ENCODE results near the gene SRCIN1. TPM values are rescaled to one million over a fixed set of nuclear protein-coding genes. Genes with fewer than 3 reads are reported as not detected.

Gene SRCIN1
- total and polyA plus RNA-seq, 9 donors, result 0.75 to 1.9 (median 1.3) TPM

- Histone ChIP-seq H3K4me3 (ENCODE audit: low read length) (no peak overlapping the region), H3K9me3 (replicated peaks; ENCODE audit: control insufficient read depth, low read depth, low read length) (no peaks in the 10 kb centered on the region), H3K4me1 (ENCODE audit: control insufficient read depth, insufficient read depth, low read length) (peaks cover under 1% of the 10 kb centered on the region), H3K27me3 (ENCODE audit: control insufficient read depth, insufficient read depth, low read length) (peaks cover 97% of the 10 kb centered on the region), H3K36me3 (ENCODE audit: control insufficient read depth, insufficient read depth, low read length) (no peaks in the 10 kb centered on the region), H3K27ac (ENCODE audit: low read length) (no peak overlapping the region)
- no peak for DNase-seq
- 20% methylated on average over 9 of the region's 14 CpGs for WGBS (ENCODE audit: insufficient coverage)
Observed at GRCh38 chr17:38564254-38564837, 41.4 kb downstream of the SRCIN1 start.

- peaks cover 8% of the 10 kb centered on the region for H3K4me1 ChIP-seq (ENCODE audit: control insufficient read depth, insufficient read depth, low read length)
- H3K36me3 ChIP-seq (ENCODE audit: control insufficient read depth, insufficient read depth, low read length), result no peaks in the 10 kb centered on the region
- no peaks in the 10 kb centered on the region for H3K9me3 ChIP-seq (replicated peaks; ENCODE audit: control insufficient read depth, low read depth, low read length)
- no peak for DNase-seq
- no peak overlapping the region for H3K4me3 ChIP-seq (ENCODE audit: low read length)
- WGBS (ENCODE audit: insufficient coverage), result 14% methylated on average over 50 of the region's 50 CpGs
- no peak overlapping the region for H3K27ac ChIP-seq (ENCODE audit: low read length)
- H3K27me3 ChIP-seq (ENCODE audit: control insufficient read depth, insufficient read depth, low read length), result peaks cover 97% of the 10 kb centered on the region
Observed at GRCh38 chr17:38563362-38564253, 42.1 kb downstream of the SRCIN1 start.

- H3K27ac ChIP-seq (ENCODE audit: low read length), result no peak overlapping the region
- no peak for DNase-seq
- H3K4me1 ChIP-seq (ENCODE audit: control insufficient read depth, insufficient read depth, low read length), result peaks cover 12% of the 10 kb centered on the region
- H3K9me3 ChIP-seq (replicated peaks; ENCODE audit: control insufficient read depth, low read depth, low read length), result no peaks in the 10 kb centered on the region
- no peaks in the 10 kb centered on the region for H3K36me3 ChIP-seq (ENCODE audit: control insufficient read depth, insufficient read depth, low read length)
- no CpG with 5 or more reads among the region's 16 CpGs for WGBS (ENCODE audit: insufficient coverage)
- no peak overlapping the region for H3K4me3 ChIP-seq (ENCODE audit: low read length)
- peaks cover 97% of the 10 kb centered on the region for H3K27me3 ChIP-seq (ENCODE audit: control insufficient read depth, insufficient read depth, low read length)
Observed at GRCh38 chr17:38562903-38563302, 42.8 kb downstream of the SRCIN1 start.

- H3K9me3 ChIP-seq (replicated peaks; ENCODE audit: control insufficient read depth, low read depth, low read length), result no peaks in the 10 kb centered on the region
- WGBS (ENCODE audit: insufficient coverage), result 4% methylated on average over 19 of the region's 23 CpGs
- H3K27ac ChIP-seq (ENCODE audit: low read length), result no peak overlapping the region
- H3K36me3 ChIP-seq (ENCODE audit: control insufficient read depth, insufficient read depth, low read length), result no peaks in the 10 kb centered on the region
- no peak for DNase-seq
- no peak overlapping the region for H3K4me3 ChIP-seq (ENCODE audit: low read length)
- peaks cover 96% of the 10 kb centered on the region for H3K27me3 ChIP-seq (ENCODE audit: control insufficient read depth, insufficient read depth, low read length)
- peaks cover 19% of the 10 kb centered on the region for H3K4me1 ChIP-seq (ENCODE audit: control insufficient read depth, insufficient read depth, low read length)
Observed at GRCh38 chr17:38562215-38562569, 43.6 kb downstream of the SRCIN1 start.

- Histone ChIP-seq H3K27me3 (ENCODE audit: control insufficient read depth, insufficient read depth, low read length) (peaks cover 93% of the 10 kb centered on the region), H3K36me3 (ENCODE audit: control insufficient read depth, insufficient read depth, low read length) (no peaks in the 10 kb centered on the region), H3K4me3 (ENCODE audit: low read length) (no peak overlapping the region), H3K27ac (ENCODE audit: low read length) (no peak overlapping the region), H3K4me1 (ENCODE audit: control insufficient read depth, insufficient read depth, low read length) (peaks cover 20% of the 10 kb centered on the region), H3K9me3 (replicated peaks; ENCODE audit: control insufficient read depth, low read depth, low read length) (no peaks in the 10 kb centered on the region)
- DNase-seq, result no peak
- 11% methylated on average over 105 of the region's 105 CpGs for WGBS (ENCODE audit: insufficient coverage)
Observed at GRCh38 chr17:38561416-38562214, 44.1 kb downstream of the SRCIN1 start.

- Histone ChIP-seq H3K4me1 (ENCODE audit: control insufficient read depth, insufficient read depth, low read length) (peaks cover 20% of the 10 kb centered on the region), H3K9me3 (replicated peaks; ENCODE audit: control insufficient read depth, low read depth, low read length) (no peaks in the 10 kb centered on the region), H3K27me3 (ENCODE audit: control insufficient read depth, insufficient read depth, low read length) (peaks cover 84% of the 10 kb centered on the region), H3K4me3 (ENCODE audit: low read length) (no peak overlapping the region), H3K27ac (ENCODE audit: low read length) (no peak overlapping the region), H3K36me3 (ENCODE audit: control insufficient read depth, insufficient read depth, low read length) (no peaks in the 10 kb centered on the region)
- peak; percentile 49 for DNase-seq
- 32% methylated on average over 11 of the region's 15 CpGs for WGBS (ENCODE audit: insufficient coverage)
Observed at GRCh38 chr17:38560503-38561318, 45.0 kb downstream of the SRCIN1 start.

GRCh38 chr17:38559880-38560230 is 45.9 kb downstream of the SRCIN1 start:
- no peak for DNase-seq
- H3K4me3 ChIP-seq (ENCODE audit: low read length), result no peak overlapping the region
- no peak overlapping the region for H3K27ac ChIP-seq (ENCODE audit: low read length)
- H3K9me3 ChIP-seq (replicated peaks; ENCODE audit: control insufficient read depth, low read depth, low read length), result no peaks in the 10 kb centered on the region
- 41% methylated on average over 2 of the region's 6 CpGs for WGBS (ENCODE audit: insufficient coverage)
- H3K27me3 ChIP-seq (ENCODE audit: control insufficient read depth, insufficient read depth, low read length), result peaks cover 78% of the 10 kb centered on the region
- H3K36me3 ChIP-seq (ENCODE audit: control insufficient read depth, insufficient read depth, low read length), result no peaks in the 10 kb centered on the region
- peaks cover 20% of the 10 kb centered on the region for H3K4me1 ChIP-seq (ENCODE audit: control insufficient read depth, insufficient read depth, low read length)

- no peak overlapping the region for H3K27ac ChIP-seq (ENCODE audit: low read length)
- peak; percentile 67 for DNase-seq
- peaks cover 21% of the 10 kb centered on the region for H3K4me1 ChIP-seq (ENCODE audit: control insufficient read depth, insufficient read depth, low read length)
- H3K36me3 ChIP-seq (ENCODE audit: control insufficient read depth, insufficient read depth, low read length), result no peaks in the 10 kb centered on the region
- no peak overlapping the region for H3K4me3 ChIP-seq (ENCODE audit: low read length)
- H3K27me3 ChIP-seq (ENCODE audit: control insufficient read depth, insufficient read depth, low read length), result peaks cover 72% of the 10 kb centered on the region
- H3K9me3 ChIP-seq (replicated peaks; ENCODE audit: control insufficient read depth, low read depth, low read length), result no peaks in the 10 kb centered on the region
- WGBS (ENCODE audit: insufficient coverage), result 4% methylated on average over 34 of the region's 44 CpGs
Observed at GRCh38 chr17:38559051-38559879, 46.5 kb downstream of the SRCIN1 start.

GRCh38 chr17:38558728-38559050 is 47.1 kb downstream of the SRCIN1 start:
- no peak for DNase-seq
- Histone ChIP-seq H3K4me1 (ENCODE audit: control insufficient read depth, insufficient read depth, low read length) (peaks cover 22% of the 10 kb centered on the region), H3K4me3 (ENCODE audit: low read length) (peak overlapping the region; percentile 32), H3K9me3 (replicated peaks; ENCODE audit: control insufficient read depth, low read depth, low read length) (no peaks in the 10 kb centered on the region), H3K36me3 (ENCODE audit: control insufficient read depth, insufficient read depth, low read length) (no peaks in the 10 kb centered on the region), H3K27ac (ENCODE audit: low read length) (no peak overlapping the region), H3K27me3 (ENCODE audit: control insufficient read depth, insufficient read depth, low read length) (peaks cover 69% of the 10 kb centered on the region)
- 6% methylated on average over 10 of the region's 10 CpGs for WGBS (ENCODE audit: insufficient coverage)

Data from muscle of leg (tissue), 11 donors.